ENCODE results near the gene WNT6. TPM values are rescaled to one million over a fixed set of nuclear protein-coding genes. Genes with fewer than 3 reads are reported as not detected.

Gene WNT6
- total RNA-seq, 6 experiments from 2014 or later = 0.25 TPM; not detected in 5

- Histone ChIP-seq H3K27me3 (peaks cover 0 to 28% of the 10 kb centered on the region in 2 donors), H3K36me3 (no peaks in the 10 kb centered on the region), H3K4me1 (peaks cover 0 to 5% (median 0%) of the 10 kb centered on the region in 4 donors), H3K9me3 (no peaks in the 10 kb centered on the region), H3K27ac (no peak overlapping the region), H3K4me3 (no peak overlapping the region)
- 20% methylated on average over 1 of the region's 24 CpGs for WGBS (ENCODE audit: insufficient coverage, low coverage, low lambda C conversion rate, missing lambda C conversion rate)
- ATAC-seq (no peak), DNase-seq (no peak)
- intact Hi-C loops (cut with DNase I) = no loop called here
- TF ChIP-seq POLR2A (IDR thresholded peaks at IDR 0.05) = no peak
Measured at GRCh38 chr2:218880859-218881594, 21.4 kb downstream of the WNT6 start.

GRCh38 chr2:218881744-218882460 lies 22.3 kb downstream of the WNT6 start:
- Histone ChIP-seq H3K27ac (no peak overlapping the region), H3K27me3 (peaks cover 0 to 28% of the 10 kb centered on the region in 2 donors), H3K4me3 (no peak overlapping the region), H3K9me3 (no peaks in the 10 kb centered on the region), H3K4me1 (peaks cover 0 to 5% (median 0%) of the 10 kb centered on the region in 4 donors), H3K36me3 (no peaks in the 10 kb centered on the region)
- TF ChIP-seq CTCF (IDR thresholded peaks at IDR 0.05) = no peak
- TF ChIP-seq POLR2A (IDR thresholded peaks at IDR 0.05) = no peak
- intact Hi-C loops (cut with DNase I) = no loop called here
- 43% methylated on average over 7 of the region's 13 CpGs for WGBS (ENCODE audit: insufficient coverage, low coverage, low lambda C conversion rate, missing lambda C conversion rate)
- DNase-seq (no peak), ATAC-seq (no peak)

- Histone ChIP-seq H3K4me3 (no peak overlapping the region), H3K4me1 (peaks cover 0 to 5% (median 0%) of the 10 kb centered on the region in 4 donors), H3K27ac (no peak overlapping the region), H3K36me3 (no peaks in the 10 kb centered on the region), H3K27me3 (peaks cover 0 to 28% of the 10 kb centered on the region in 2 donors), H3K9me3 (no peaks in the 10 kb centered on the region)
- no CpG with 5 or more reads among the region's 1 CpG for WGBS (ENCODE audit: insufficient coverage, low coverage, low lambda C conversion rate, missing lambda C conversion rate)
- ATAC-seq (no peak), DNase-seq (no peak)
- TF ChIP-seq CTCF (IDR thresholded peaks at IDR 0.05) (no peak), POLR2A (IDR thresholded peaks at IDR 0.05) (no peak)
- intact Hi-C loops (cut with DNase I) = no loop called here
Measured at GRCh38 chr2:218882461-218882816, 22.8 kb downstream of the WNT6 start.

- WGBS (ENCODE audit: insufficient coverage, low coverage, low lambda C conversion rate, missing lambda C conversion rate) = 92% methylated on average over 2 of the region's 4 CpGs
- H3K27me3 ChIP-seq = peaks cover 0 to 28% of the 10 kb centered on the region in 2 donors
- intact Hi-C loops (cut with DNase I) = no loop called here
Measured at GRCh38 chr2:218882866-218883366, 23.3 kb downstream of the WNT6 start.

More at GRCh38 chr2:218882866-218883366, 23.3 kb downstream of the WNT6 start:
- H3K4me3 ChIP-seq = no peak overlapping the region
- H3K4me1 ChIP-seq = peaks cover 0 to 5% (median 0%) of the 10 kb centered on the region in 4 donors
- H3K9me3 ChIP-seq = no peaks in the 10 kb centered on the region
- no peaks in the 10 kb centered on the region for H3K36me3 ChIP-seq
- DNase-seq = no peak
- ATAC-seq = no peak
- no peak overlapping the region for H3K27ac ChIP-seq
- no peak for TF ChIP-seq CTCF (IDR thresholded peaks at IDR 0.05)
- TF ChIP-seq POLR2A (IDR thresholded peaks at IDR 0.05) = no peak
